Effector memory CD4-positive, alpha-beta T cell (primary cell): ENCODE results near the gene STX17.

Experiments
- DNase-seq, 3 donors: peaks; one replicate each; pipeline ENCODE4 v3.0.0-alpha.2; 2020
- H3K27ac ChIP-seq: 2 replicates; pipeline ENCODE4 v1.7.0; 2013; ENCODE audit warnings: mild to moderate bottlenecking, low read length, moderate library complexity; ENCODE audit not compliant: insufficient read depth, poor library complexity, severe bottlenecking
- H3K27me3 ChIP-seq: replicated peaks from 2 replicates; pipeline ENCODE4 v1.7.0; 2013; ENCODE audit warnings: mild to moderate bottlenecking, low read length; ENCODE audit not compliant: insufficient read depth, control insufficient read depth, poor library complexity, severe bottlenecking
- H3K36me3 ChIP-seq: 2 replicates; pipeline ENCODE4 v1.7.0; 2013; ENCODE audit warnings: mild to moderate bottlenecking, low read length, moderate library complexity; ENCODE audit not compliant: control insufficient read depth, insufficient read depth
- H3K4me1 ChIP-seq: 2 replicates; pipeline ENCODE4 v1.7.0; 2013; ENCODE audit warnings: low read length, mild to moderate bottlenecking; ENCODE audit not compliant: control insufficient read depth, insufficient read depth, poor library complexity, severe bottlenecking
- H3K4me3 ChIP-seq: 2 replicates; pipeline ENCODE4 v1.7.0; 2013; ENCODE audit warnings: low read length, low read depth, mild to moderate bottlenecking; ENCODE audit not compliant: insufficient read depth, poor library complexity, severe bottlenecking
- H3K9me3 ChIP-seq: 2 replicates; pipeline ENCODE4 v1.7.0; 2013; ENCODE audit warnings: mild to moderate bottlenecking, low read length, moderate library complexity; ENCODE audit not compliant: control insufficient read depth

Gene STX17

DNA sequence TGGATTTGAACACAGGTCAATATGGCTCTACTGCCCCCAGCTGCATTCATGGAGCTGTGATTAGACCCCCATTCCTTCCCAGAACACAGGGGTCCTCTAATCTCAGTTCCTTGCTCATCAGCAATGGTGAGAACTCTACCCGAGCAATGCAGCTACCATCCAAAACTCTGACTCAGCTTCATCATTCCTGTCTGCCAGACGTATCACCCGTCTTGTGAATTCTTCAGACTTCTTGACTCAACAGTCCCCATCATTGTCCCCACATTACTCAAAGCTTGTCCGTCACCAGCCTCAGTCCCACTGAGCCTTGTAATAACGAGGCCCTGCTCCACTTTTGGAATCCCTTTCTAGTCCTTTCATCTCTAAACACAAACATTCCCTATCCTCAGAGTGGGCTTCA, 36.3 kb upstream of the STX17 start:
- no peak for DNase-seq
- Histone ChIP-seq H3K4me1 (no peaks in the 10 kb centered on the region), H3K9me3 (no peaks in the 10 kb centered on the region), H3K27me3 (no peaks in the 10 kb centered on the region), H3K27ac (no peak overlapping the region), H3K36me3 (no peaks in the 10 kb centered on the region), H3K4me3 (no peak overlapping the region)

DNA sequence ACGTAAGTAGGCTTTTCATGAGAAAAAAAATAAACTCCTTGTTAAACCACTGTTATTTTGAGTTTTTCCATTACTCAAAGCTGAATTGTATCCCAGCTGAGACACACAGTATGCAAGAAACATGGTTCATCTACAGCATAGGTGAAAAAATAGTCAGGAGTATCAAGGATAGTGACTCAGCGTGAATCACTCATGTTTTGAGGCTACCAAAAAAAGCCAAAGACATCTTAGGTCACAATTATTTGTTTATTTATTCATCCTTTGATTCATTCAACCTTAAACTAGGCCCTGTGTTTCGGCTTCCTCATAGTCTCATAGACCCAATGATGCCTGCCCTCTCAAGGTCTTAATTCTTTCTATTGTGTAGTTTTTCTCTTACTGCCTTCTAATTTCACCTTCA, 32.9 kb upstream of the STX17 start:
- H3K9me3 ChIP-seq, result no peaks in the 10 kb centered on the region
- H3K4me1 ChIP-seq, result no peaks in the 10 kb centered on the region
- no peak overlapping the region for H3K27ac ChIP-seq
- no peak overlapping the region for H3K4me3 ChIP-seq
- H3K36me3 ChIP-seq, result no peaks in the 10 kb centered on the region
- no peaks in the 10 kb centered on the region for H3K27me3 ChIP-seq
- DNase-seq, result no peak

DNA sequence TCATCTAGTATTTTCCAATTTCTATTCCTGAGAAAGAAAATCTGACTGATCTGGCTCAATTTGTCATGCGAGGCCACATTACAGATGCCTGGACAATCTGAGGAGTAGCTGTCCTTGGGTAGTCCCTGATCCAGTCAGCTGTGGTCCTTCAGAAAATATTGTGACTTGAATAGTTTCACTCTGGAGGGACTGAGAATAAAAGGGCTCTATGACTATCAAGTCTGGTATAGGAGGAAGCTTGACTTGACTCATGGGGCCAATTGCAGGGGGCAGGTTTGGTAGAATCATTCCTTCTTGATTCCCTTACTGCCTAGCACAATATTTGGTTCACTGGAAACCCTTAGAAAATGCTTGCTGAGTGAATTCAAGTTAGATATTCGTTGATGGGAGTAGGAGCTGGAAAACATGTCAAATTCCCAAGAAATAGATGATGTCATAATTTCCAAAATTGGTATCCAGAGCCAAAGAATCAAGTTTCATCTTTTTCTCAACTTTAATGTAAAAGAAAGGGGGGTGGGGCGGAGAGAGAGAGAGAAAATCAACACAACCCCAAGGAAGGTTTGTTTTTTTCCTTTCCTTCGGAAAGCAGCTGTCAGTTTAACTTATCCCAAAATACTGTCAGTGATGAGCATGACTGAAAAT, 32.4 kb upstream of the STX17 start:
- DNase-seq, result no peak
- Histone ChIP-seq H3K4me1 (no peaks in the 10 kb centered on the region), H3K9me3 (no peaks in the 10 kb centered on the region), H3K27ac (no peak overlapping the region), H3K4me3 (no peak overlapping the region), H3K27me3 (no peaks in the 10 kb centered on the region), H3K36me3 (no peaks in the 10 kb centered on the region)

DNA sequence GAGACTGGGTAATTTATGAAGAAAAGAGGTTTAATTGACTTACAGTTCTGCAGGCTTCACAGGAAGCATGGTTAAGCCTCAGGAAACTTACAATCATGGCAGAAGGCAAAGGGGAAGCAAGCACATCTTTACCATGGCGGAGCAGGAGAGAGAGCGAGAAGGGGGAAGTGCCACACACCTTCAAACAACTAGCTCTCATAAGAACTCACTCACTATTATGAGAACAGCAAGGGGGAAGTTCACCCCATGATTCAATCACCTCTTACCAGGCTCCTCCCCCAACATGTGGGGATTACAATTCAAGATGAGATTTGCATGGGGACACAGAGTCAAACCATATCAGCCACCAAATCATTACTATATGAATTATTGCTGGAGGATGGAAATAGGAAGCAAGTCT, 30.3 kb upstream of the STX17 start:
- DNase-seq, result no peak
- H3K4me1 ChIP-seq, result no peaks in the 10 kb centered on the region
- H3K27me3 ChIP-seq, result no peaks in the 10 kb centered on the region
- no peaks in the 10 kb centered on the region for H3K36me3 ChIP-seq
- H3K27ac ChIP-seq, result no peak overlapping the region
- H3K9me3 ChIP-seq, result no peaks in the 10 kb centered on the region
- no peak overlapping the region for H3K4me3 ChIP-seq

DNA sequence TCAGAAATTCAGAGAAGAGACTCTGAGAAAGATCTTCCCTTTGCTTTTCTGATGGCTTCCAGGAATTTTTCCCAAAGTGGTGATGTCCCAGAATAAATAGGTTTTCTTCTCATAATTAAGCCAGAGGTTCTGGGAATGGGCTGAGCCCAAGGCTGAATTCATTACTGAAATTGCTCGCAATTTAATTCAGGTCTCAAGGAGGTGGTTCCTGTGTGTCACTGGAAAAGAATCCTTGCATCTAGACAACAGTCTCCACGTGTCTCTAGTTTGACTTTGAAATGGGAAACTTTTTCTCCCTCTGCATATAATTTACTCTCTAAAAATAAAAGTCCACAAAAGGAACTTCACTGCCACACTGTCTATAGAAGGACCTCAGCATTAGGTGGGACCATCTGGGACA, 27.8 kb upstream of the STX17 start:
- Histone ChIP-seq H3K4me1 (no peaks in the 10 kb centered on the region), H3K9me3 (no peaks in the 10 kb centered on the region), H3K36me3 (no peaks in the 10 kb centered on the region), H3K4me3 (no peak overlapping the region), H3K27ac (no peak overlapping the region), H3K27me3 (no peaks in the 10 kb centered on the region)
- no peak for DNase-seq

DNA sequence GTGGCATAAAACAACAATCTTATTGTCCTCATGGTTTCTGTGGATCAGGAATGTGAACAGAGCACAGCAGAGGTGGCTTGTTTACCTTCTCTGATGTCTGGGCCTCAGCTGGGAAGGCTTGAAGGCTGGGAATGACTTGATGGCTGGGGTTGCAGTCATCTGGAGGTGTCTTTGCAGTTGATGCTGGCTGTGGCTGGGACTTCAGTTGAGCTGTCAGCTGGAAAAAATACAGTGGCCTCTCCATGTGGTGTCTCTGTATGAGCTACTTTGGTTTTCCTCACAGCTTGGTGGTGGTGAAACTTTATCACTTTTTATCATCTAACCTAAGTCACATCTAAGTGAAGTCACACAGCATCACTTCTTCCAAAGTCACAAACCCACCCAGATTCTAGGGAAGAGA, 24.7 kb upstream of the STX17 start:
- Histone ChIP-seq H3K27me3 (no peaks in the 10 kb centered on the region), H3K36me3 (no peaks in the 10 kb centered on the region), H3K9me3 (no peaks in the 10 kb centered on the region), H3K27ac (no peak overlapping the region), H3K4me3 (no peak overlapping the region), H3K4me1 (no peaks in the 10 kb centered on the region)
- no peak for DNase-seq

DNA sequence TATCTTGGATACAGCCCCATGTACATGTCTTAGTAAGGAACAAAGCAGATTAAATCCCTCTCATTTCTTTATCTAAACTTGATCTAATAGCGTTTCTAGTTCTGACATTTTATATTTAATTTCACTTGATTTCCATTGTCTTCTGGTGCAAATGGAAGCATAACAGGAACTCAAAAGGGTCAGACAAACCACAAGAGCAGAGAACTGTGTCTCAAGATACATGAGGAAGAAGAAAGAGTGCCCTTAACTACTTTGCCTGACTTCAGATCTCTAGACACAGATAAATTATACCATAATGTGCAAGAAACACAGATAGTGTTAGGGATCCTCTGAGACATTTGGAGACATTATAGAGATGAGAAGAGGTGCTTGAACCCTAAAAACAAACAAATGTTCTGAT, 20.7 kb upstream of the STX17 start:
- no peaks in the 10 kb centered on the region for H3K4me1 ChIP-seq
- H3K27me3 ChIP-seq, result no peaks in the 10 kb centered on the region
- no peak overlapping the region for H3K27ac ChIP-seq
- no peak overlapping the region for H3K4me3 ChIP-seq
- H3K9me3 ChIP-seq, result no peaks in the 10 kb centered on the region
- DNase-seq, result no peak
- H3K36me3 ChIP-seq, result no peaks in the 10 kb centered on the region

DNA sequence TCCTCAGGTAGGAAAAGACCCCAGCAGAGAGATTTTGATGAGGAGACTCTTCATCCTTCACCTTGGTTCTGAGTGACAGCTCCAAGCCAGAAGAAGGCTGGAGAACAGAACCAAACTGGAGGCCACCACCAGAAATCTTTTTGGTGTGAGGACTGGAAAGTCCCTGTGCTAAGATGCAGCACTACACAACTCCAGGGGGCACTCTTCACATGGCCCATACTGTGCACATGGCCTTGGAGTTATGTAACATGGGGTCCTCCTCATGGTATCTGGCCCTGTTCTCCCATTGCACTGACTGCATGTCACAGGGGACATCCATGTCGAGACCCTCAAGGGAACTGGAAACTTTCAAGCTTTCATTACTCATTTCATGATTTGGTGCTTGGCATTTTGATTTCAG, 17.3 kb upstream of the STX17 start:
- no peaks in the 10 kb centered on the region for H3K4me1 ChIP-seq
- H3K27ac ChIP-seq, result no peak overlapping the region
- no peaks in the 10 kb centered on the region for H3K27me3 ChIP-seq
- DNase-seq, result no peak
- H3K36me3 ChIP-seq, result no peaks in the 10 kb centered on the region
- no peaks in the 10 kb centered on the region for H3K9me3 ChIP-seq
- H3K4me3 ChIP-seq, result no peak overlapping the region

DNA sequence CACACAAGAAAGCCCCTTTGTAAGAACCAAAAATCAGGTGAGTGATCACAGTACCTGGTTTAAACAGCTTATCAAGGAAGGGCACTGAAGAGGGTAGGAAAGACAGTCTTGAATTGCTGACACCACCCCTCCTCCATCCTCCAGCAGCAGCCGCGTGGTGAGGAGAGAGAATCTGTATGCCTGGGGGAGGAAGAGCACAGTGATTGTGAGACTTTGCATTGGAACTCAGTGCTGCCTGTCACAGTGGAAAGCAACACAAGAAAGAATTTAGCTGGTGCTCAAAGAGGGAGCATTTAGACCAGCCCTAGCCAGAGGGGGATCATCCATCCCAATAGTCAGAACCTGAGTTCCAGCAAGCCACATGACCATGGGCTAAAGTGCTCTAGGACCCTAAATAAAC, 11.6 kb upstream of the STX17 start:
- Histone ChIP-seq H3K4me1 (no peaks in the 10 kb centered on the region), H3K27me3 (no peaks in the 10 kb centered on the region), H3K4me3 (no peak overlapping the region)

DNA sequence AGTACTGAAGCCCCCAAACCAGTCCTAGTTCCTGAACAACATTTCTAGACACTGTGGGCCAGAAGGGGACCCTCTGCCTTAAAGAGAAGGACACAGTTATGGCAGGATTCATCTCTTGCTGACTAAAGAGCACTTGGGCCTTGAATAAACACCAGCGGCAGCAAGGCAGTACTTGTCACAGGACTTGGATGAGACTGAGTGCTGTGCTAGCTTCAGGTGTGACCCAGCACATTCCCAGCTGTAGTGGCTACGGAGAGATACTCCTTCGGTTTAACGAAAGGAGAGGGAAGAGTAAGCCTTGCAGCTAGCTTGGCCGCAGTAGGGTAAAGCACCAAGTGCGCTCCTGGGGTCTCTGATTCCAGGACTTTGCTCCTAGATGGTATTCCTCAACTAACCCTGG, 10.9 kb upstream of the STX17 start:
- H3K4me1 ChIP-seq, result no peaks in the 10 kb centered on the region
- H3K9me3 ChIP-seq, result no peaks in the 10 kb centered on the region
- DNase-seq, result no peak
- H3K27me3 ChIP-seq, result no peaks in the 10 kb centered on the region
- H3K4me3 ChIP-seq, result no peak overlapping the region
- no peaks in the 10 kb centered on the region for H3K36me3 ChIP-seq
- no peak overlapping the region for H3K27ac ChIP-seq

More for the DNA sequence above, 11.6 kb upstream of the STX17 start:
- Histone ChIP-seq H3K9me3 (no peaks in the 10 kb centered on the region), H3K36me3 (no peaks in the 10 kb centered on the region), H3K27ac (no peak overlapping the region)
- no peak for DNase-seq
